ENCODE results near the gene BRPF1. TPM values are rescaled to one million over a fixed set of nuclear protein-coding genes. Genes with fewer than 3 reads are reported as not detected.

BRPF1 gene
- total and polyA plus RNA-seq, 2 experiments from 2014 or later, result 8.0 to 24.7 TPM

- TF ChIP-seq REST (IDR thresholded peaks at IDR 0.05; ENCODE audit: unreplicated experiment) (no peak), CREB1 (CRISPR knock-in tag; IDR thresholded peaks at IDR 0.05; ENCODE audit: low read depth) (no peak), POLR2AphosphoS5 (IDR thresholded peaks at IDR 0.05; ENCODE audit: low read depth) (no peak), CTCF (conservative IDR thresholded peaks at IDR 0.05; ENCODE audit: low read depth in 2 of 2) (no peak), EZH2 (IDR thresholded peaks at IDR 0.05; ENCODE audit: low read depth, unreplicated experiment) (no peak), JUNB (IDR thresholded peaks at IDR 0.05; ENCODE audit: unreplicated experiment) (no peak)
- TF ChIP-seq, protein P1, sequence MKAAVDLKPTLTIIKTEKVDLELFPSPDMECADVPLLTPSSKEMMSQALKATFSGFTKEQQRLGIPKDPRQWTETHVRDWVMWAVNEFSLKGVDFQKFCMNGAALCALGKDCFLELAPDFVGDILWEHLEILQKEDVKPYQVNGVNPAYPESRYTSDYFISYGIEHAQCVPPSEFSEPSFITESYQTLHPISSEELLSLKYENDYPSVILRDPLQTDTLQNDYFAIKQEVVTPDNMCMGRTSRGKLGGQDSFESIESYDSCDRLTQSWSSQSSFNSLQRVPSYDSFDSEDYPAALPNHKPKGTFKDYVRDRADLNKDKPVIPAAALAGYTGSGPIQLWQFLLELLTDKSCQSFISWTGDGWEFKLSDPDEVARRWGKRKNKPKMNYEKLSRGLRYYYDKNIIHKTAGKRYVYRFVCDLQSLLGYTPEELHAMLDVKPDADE (IDR thresholded peaks at IDR 0.05), result no peak
Measured at GRCh38 chr3:9721700-9722060, 9.9 kb upstream of the BRPF1 start (continued).

- no peaks in the 10 kb centered on the region for H3K9me2 ChIP-seq (ENCODE audit: insufficient read depth)
- H3K4me1 Mint-ChIP-seq, result peaks cover 26% of the 10 kb centered on the region
- no peak overlapping the region for H3K4me3 Mint-ChIP-seq
- no peaks in the 10 kb centered on the region for H3K79me2 ChIP-seq (replicated peaks; ENCODE audit: insufficient read depth)
- H3K27me3 ChIP-seq (ENCODE audit: insufficient read depth), result no peaks in the 10 kb centered on the region
- H3K36me3 ChIP-seq (ENCODE audit: insufficient read depth), result no peaks in the 10 kb centered on the region
- TF ChIP-seq CTCF (conservative IDR thresholded peaks at IDR 0.05; ENCODE audit: low read depth in 2 of 2) (no peak), JUNB (IDR thresholded peaks at IDR 0.05; ENCODE audit: unreplicated experiment) (no peak), NANOG (IDR thresholded peaks at IDR 0.05; ENCODE audit: borderline replicate concordance) (no peak), EZH2phosphoT487 (IDR thresholded peaks at IDR 0.05; ENCODE audit: unreplicated experiment) (no peak), REST (IDR thresholded peaks at IDR 0.05; ENCODE audit: unreplicated experiment) (no peak), ZNF114 (CRISPR knock-in tag; IDR thresholded peaks at IDR 0.05) (no peak), STAT1 (IDR thresholded peaks at IDR 0.05; ENCODE audit: unreplicated experiment) (no peak), CREB1 (CRISPR knock-in tag; IDR thresholded peaks at IDR 0.05; ENCODE audit: low read depth) (no peak)
- TF ChIP-seq, protein P1 (IDR thresholded peaks at IDR 0.05), result no peak
- H3F3A ChIP-seq (replicated peaks; ENCODE audit: low read depth), result 0 out of 2 replicates have a peak, but pooled peaks cover 8% of the 10 kb centered on the region
- no peaks in the 10 kb centered on the region; the same call in 2 of the 3 replicates for H3K36me3 Mint-ChIP-seq (ENCODE audit: low read depth)
- no peak for DNase-seq (ENCODE audit: low spot score)
- H3K4me3 ChIP-seq, result no peak overlapping the region
- no peak overlapping the region for H3K4me2 ChIP-seq
- peaks cover 5% of the 10 kb centered on the region for H3K27me3 Mint-ChIP-seq (ENCODE audit: insufficient read depth, low read depth, poor library complexity)
- no peaks in the 10 kb centered on the region for H3K9me3 Mint-ChIP-seq
- H3K4me1 ChIP-seq (ENCODE audit: insufficient read depth), result peaks cover 7% of the 10 kb centered on the region
- no peak overlapping the region for H3K27ac ChIP-seq (ENCODE audit: low read depth)
- ATAC-seq, result no peak
- H3K27ac Mint-ChIP-seq, result no peak overlapping the region
- no peaks in the 10 kb centered on the region for H4K20me1 ChIP-seq (replicated peaks; ENCODE audit: insufficient read depth)
- H2AFZ ChIP-seq, result no peak overlapping the region
Measured at GRCh38 chr3:9725775-9726515, 5.6 kb upstream of the BRPF1 start.
